Measurements from ENCODE around the gene PAPPA. TPM values are rescaled to one million over a fixed set of nuclear protein-coding genes. Genes with fewer than 3 reads are reported as not detected.

PAPPA gene
- total and polyA plus RNA-seq, 9 donors, result 0.61 to 5.5 (median 2.6) TPM

DNA sequence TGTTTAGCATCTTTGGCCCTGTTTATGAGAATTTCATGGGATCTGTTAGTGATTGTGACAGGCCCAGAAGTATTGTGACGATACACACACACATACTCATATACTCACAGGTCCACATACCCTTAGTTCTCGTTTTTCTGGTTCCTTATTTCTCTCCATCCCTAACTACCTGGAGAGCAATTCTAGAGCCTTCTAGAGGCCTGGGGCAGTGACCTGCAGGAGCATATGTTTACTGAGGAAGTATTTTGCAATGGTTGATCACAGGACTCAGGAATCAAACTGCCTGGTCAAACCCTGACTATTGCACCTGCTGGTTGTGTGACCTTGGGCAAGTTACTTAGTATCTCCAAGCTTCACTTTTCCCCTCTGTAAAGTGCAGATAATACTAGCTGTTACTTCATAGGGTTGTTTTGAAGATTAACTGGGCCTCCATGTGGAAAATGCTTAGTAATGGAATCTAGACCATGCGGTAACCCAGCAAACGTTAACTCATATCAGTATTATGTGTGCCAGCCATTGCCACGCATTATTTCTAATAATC lies 8.7 kb downstream of the PAPPA start:
- WGBS, 3 donors, result 54 to 60% (median 57%) methylated on average over 5 of the region's 5 CpGs
- intact Hi-C loops (cut with DNase I), result no loop called here

DNA sequence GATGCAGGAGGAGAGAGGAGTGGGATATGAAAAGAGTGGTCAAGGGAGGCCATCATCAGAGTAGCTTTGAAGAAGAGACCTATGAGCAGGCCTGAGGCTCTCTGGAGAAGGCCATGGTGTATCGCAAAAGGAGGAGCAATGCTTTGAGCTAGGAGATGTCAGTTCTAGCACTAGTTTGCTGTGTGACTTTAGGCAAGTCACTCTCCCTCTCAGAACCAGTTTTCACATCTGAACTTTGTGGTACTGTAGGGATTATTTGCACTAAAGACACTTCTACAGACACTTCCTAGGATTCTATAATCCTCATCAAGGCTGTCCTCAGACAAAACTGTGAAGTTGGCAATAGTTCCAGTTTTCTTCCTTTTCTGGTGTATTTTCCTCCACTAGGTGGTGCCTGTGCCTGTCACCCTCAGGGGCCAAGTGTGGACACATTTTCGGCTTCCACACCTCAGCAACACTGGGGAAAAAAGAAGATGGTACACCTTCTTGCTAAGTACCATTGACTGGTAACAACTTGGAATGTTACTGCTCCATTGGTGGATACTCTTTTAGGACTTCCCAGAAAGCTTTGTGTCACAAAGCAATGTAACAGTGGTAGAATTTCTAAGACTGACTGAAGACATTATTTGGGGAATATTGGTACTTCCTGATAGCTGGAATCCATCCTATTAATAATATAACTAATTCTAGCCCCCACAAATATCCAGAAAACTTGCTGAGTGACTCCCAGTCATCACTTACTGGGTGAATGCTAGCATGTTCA lies 9.9 kb downstream of the PAPPA start:
- DNase-seq, result no peak
- TF ChIP-seq POLR2A (IDR thresholded peaks at IDR 0.05) (no peak), EP300 (IDR thresholded peaks at IDR 0.05) (no peak)
- TF ChIP-seq, protein P1, sequence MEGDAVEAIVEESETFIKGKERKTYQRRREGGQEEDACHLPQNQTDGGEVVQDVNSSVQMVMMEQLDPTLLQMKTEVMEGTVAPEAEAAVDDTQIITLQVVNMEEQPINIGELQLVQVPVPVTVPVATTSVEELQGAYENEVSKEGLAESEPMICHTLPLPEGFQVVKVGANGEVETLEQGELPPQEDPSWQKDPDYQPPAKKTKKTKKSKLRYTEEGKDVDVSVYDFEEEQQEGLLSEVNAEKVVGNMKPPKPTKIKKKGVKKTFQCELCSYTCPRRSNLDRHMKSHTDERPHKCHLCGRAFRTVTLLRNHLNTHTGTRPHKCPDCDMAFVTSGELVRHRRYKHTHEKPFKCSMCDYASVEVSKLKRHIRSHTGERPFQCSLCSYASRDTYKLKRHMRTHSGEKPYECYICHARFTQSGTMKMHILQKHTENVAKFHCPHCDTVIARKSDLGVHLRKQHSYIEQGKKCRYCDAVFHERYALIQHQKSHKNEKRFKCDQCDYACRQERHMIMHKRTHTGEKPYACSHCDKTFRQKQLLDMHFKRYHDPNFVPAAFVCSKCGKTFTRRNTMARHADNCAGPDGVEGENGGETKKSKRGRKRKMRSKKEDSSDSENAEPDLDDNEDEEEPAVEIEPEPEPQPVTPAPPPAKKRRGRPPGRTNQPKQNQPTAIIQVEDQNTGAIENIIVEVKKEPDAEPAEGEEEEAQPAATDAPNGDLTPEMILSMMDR (IDR thresholded peaks at IDR 0.05), result no peak
- 85 to 95% (median 91%) methylated on average over 2 of the region's 2 CpGs for WGBS, 3 donors
- intact Hi-C loops (cut with DNase I), result no loop called here
- Histone ChIP-seq H3K27ac (no peak overlapping the region), H3K4me3 (no peak overlapping the region), H3K4me1 (ENCODE audit: insufficient read depth) (no peaks in the 10 kb centered on the region), H3K36me3 (no peaks in the 10 kb centered on the region), H3K27me3 (no peaks in the 10 kb centered on the region), H3K9me3 (no peaks in the 10 kb centered on the region)

More for the DNA sequence above, 8.7 kb downstream of the PAPPA start:
- Histone ChIP-seq H3K27ac (no peak overlapping the region), H3K27me3 (no peaks in the 10 kb centered on the region), H3K4me3 (no peak overlapping the region), H3K36me3 (no peaks in the 10 kb centered on the region), H3K9me3 (no peaks in the 10 kb centered on the region), H3K4me1 (ENCODE audit: insufficient read depth) (peaks cover 4% of the 10 kb centered on the region)
- TF ChIP-seq EP300 (IDR thresholded peaks at IDR 0.05), result no peak
- TF ChIP-seq POLR2A (IDR thresholded peaks at IDR 0.05), result no peak
- TF ChIP-seq, protein P1 (IDR thresholded peaks at IDR 0.05), result no peak
- DNase-seq, result no peak

DNA sequence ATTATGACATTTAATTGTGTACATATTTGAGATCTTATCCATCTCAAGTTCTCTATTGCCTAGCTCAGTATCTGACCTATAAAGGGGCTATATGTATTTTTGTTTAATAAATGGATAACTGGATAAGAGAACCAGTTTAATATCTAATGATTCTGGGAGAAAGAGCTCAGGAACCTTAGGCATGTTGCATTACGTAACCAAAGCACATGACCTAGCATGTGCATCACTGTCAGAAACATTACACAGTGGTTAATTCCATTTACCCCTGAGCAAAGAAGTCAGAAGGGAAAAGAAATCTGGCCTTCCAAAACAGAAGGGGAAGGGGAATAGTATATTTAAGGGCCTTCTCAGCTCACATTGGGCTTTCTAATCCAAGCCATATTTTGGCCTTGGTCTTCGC lies 12.3 kb downstream of the PAPPA start:
- no peak overlapping the region for H3K4me3 ChIP-seq
- TF ChIP-seq, protein P1 (IDR thresholded peaks at IDR 0.05), result no peak
- no peaks in the 10 kb centered on the region for H3K36me3 ChIP-seq
- no peaks in the 10 kb centered on the region for H3K4me1 ChIP-seq (ENCODE audit: insufficient read depth)
- H3K27ac ChIP-seq, result no peak overlapping the region
- DNase-seq, result no peak
- H3K9me3 ChIP-seq, result no peaks in the 10 kb centered on the region
- H3K27me3 ChIP-seq, result no peaks in the 10 kb centered on the region
- 85 to 91% (median 88%) methylated on average over 2 of the region's 2 CpGs for WGBS, 3 donors
- intact Hi-C loops (cut with DNase I), result no loop called here

DNA sequence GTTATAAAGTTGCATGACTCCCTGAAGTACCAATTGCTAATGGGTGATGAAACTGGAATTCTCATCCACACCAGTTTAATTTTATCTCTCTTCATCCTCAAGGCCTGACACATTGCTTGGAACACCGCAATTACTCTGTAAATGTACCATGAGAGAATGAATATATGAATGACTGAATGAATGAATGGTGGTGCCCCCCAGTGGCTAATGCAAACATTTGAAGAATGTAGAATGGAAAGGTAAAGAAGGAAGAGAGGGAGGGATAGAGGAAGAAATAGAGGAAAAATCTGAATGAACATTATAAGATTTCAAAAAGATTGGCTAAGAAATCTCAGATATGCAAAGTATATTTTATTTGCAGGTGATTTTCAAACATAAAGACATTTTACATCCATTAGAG lies 13.1 kb downstream of the PAPPA start:
- H3K4me3 ChIP-seq, result no peak overlapping the region
- intact Hi-C loops (cut with DNase I), result no loop called here
- H3K27me3 ChIP-seq, result no peaks in the 10 kb centered on the region
- no peaks in the 10 kb centered on the region for H3K9me3 ChIP-seq
- DNase-seq, result no peak
- TF ChIP-seq POLR2A (IDR thresholded peaks at IDR 0.05) (no peak), EP300 (IDR thresholded peaks at IDR 0.05) (no peak)
- TF ChIP-seq, protein P1 (IDR thresholded peaks at IDR 0.05), result no peak
- no peak overlapping the region for H3K27ac ChIP-seq
- WGBS, 3 donors, result 96 to 97% (median 96%) methylated on average over 1 of the region's 1 CpG
- H3K36me3 ChIP-seq, result no peaks in the 10 kb centered on the region
- no peaks in the 10 kb centered on the region for H3K4me1 ChIP-seq (ENCODE audit: insufficient read depth)
